ENCODE data around the gene ASTE1. TPM values are rescaled to one million over a fixed set of nuclear protein-coding genes. Genes with fewer than 3 reads are reported as not detected.

Gene ASTE1
- total RNA-seq, 2 experiments from 2014 or later = 8.5 to 10.3 TPM

GRCh38 chr3:130997289-130997688, 29.3 kb downstream of the ASTE1 start:
- ChIA-PET POLR2A (no interaction called here), CTCF (no interaction called here)
- no peak overlapping the region for H3K4me3 Mint-ChIP-seq
- ATAC-seq = no peak
- H3K36me3 Mint-ChIP-seq (ENCODE audit: low read depth) = peaks cover 20% of the 10 kb centered on the region
- no peaks in the 10 kb centered on the region for H3K27me3 Mint-ChIP-seq
- TF ChIP-seq CTCF (IDR thresholded peaks at IDR 0.05) = no peak
- H3K27ac Mint-ChIP-seq = no peak overlapping the region
- DNase-seq = no peak
- intact Hi-C loops (cut with micrococcal nuclease) = no loop called here
- H3K9me3 Mint-ChIP-seq = no peaks in the 10 kb centered on the region
- no peaks in the 10 kb centered on the region for H3K4me1 Mint-ChIP-seq (ENCODE audit: low read depth)

GRCh38 chr3:130992344-130992743, 34.3 kb downstream of the ASTE1 start:
- TF ChIP-seq CTCF (IDR thresholded peaks at IDR 0.05) = no peak
- H3K27me3 Mint-ChIP-seq = no peaks in the 10 kb centered on the region
- no peak overlapping the region for H3K27ac Mint-ChIP-seq
- no peak for ATAC-seq
- no peaks in the 10 kb centered on the region for H3K4me1 Mint-ChIP-seq (ENCODE audit: low read depth)
- ChIA-PET CTCF (no interaction called here), POLR2A (no interaction called here)
- no peak overlapping the region for H3K4me3 Mint-ChIP-seq
- intact Hi-C loops (cut with micrococcal nuclease) = no loop called here
- no peak for DNase-seq
- no peaks in the 10 kb centered on the region for H3K9me3 Mint-ChIP-seq
- peaks cover 18% of the 10 kb centered on the region for H3K36me3 Mint-ChIP-seq (ENCODE audit: low read depth)

GRCh38 chr3:130991126-130991525, 35.5 kb downstream of the ASTE1 start:
- H3K36me3 Mint-ChIP-seq (ENCODE audit: low read depth) = peaks cover 17% of the 10 kb centered on the region
- TF ChIP-seq CTCF (IDR thresholded peaks at IDR 0.05) = no peak
- CTCF ChIA-PET = no interaction called here
- intact Hi-C loops (cut with micrococcal nuclease) = no loop called here
- H3K27me3 Mint-ChIP-seq = no peaks in the 10 kb centered on the region
- ATAC-seq (no peak), DNase-seq (no peak)
- POLR2A ChIA-PET = interaction anchor here (0.5 kb wide), 1 partner anchor 261 kb away, joined by 3 read pairs; no protein-coding TSS in a partner anchor
- no peak overlapping the region for H3K27ac Mint-ChIP-seq
- no peaks in the 10 kb centered on the region for H3K9me3 Mint-ChIP-seq
- no peaks in the 10 kb centered on the region for H3K4me1 Mint-ChIP-seq (ENCODE audit: low read depth)
- no peak overlapping the region for H3K4me3 Mint-ChIP-seq

- Mint-ChIP-seq H3K27me3 (no peaks in the 10 kb centered on the region), H3K27ac (no peak overlapping the region), H3K4me3 (no peak overlapping the region), H3K4me1 (ENCODE audit: low read depth) (no peaks in the 10 kb centered on the region), H3K9me3 (no peaks in the 10 kb centered on the region), H3K36me3 (ENCODE audit: low read depth) (peaks cover 17% of the 10 kb centered on the region)
- intact Hi-C loops (cut with micrococcal nuclease) = no loop called here
- no peak for TF ChIP-seq CTCF (IDR thresholded peaks at IDR 0.05)
- DNase-seq (no peak), ATAC-seq (no peak)
- CTCF ChIA-PET = no interaction called here
- POLR2A ChIA-PET = no interaction called here
Observed at GRCh38 chr3:130990282-130990681, 36.3 kb downstream of the ASTE1 start.

- H3K4me3 Mint-ChIP-seq = no peak overlapping the region
- H3K4me1 Mint-ChIP-seq (ENCODE audit: low read depth) = no peaks in the 10 kb centered on the region
- no peak overlapping the region for H3K27ac Mint-ChIP-seq
- no peak for DNase-seq
- peaks cover 5% of the 10 kb centered on the region for H3K36me3 Mint-ChIP-seq (ENCODE audit: low read depth)
- intact Hi-C loops (cut with micrococcal nuclease) = no loop called here
- CTCF ChIA-PET = no interaction called here
- POLR2A ChIA-PET = no interaction called here
- H3K27me3 Mint-ChIP-seq = no peaks in the 10 kb centered on the region
- H3K9me3 Mint-ChIP-seq = no peaks in the 10 kb centered on the region
- no peak for TF ChIP-seq CTCF (IDR thresholded peaks at IDR 0.05)
- ATAC-seq = no peak
Observed at GRCh38 chr3:130981469-130981868, 45.2 kb downstream of the ASTE1 start.
